B cell (primary cell): ENCODE measurements around the gene RFX3.

Source experiments
- EZH2 ChIP-seq: IDR thresholded peaks from 2 replicates; pipeline ENCODE4 v1.6.1; 2012; ENCODE audit warnings: borderline replicate concordance, low read depth, mild to moderate bottlenecking, moderate library complexity, low read length; ENCODE audit not compliant: insufficient read depth, poor library complexity, severe bottlenecking
- TF ChIP-seq, protein P1 (sequence below): fragments of 200-600 bp; IDR thresholded peaks from one replicate; pipeline ENCODE4 v1.8.0; 2022; ENCODE audit warnings: antibody characterized with exemption, mild to moderate bottlenecking

GRCh38 chr9:3502560-3503398 lies 23.0 kb downstream of the RFX3 start:
- TF ChIP-seq, protein P1, sequence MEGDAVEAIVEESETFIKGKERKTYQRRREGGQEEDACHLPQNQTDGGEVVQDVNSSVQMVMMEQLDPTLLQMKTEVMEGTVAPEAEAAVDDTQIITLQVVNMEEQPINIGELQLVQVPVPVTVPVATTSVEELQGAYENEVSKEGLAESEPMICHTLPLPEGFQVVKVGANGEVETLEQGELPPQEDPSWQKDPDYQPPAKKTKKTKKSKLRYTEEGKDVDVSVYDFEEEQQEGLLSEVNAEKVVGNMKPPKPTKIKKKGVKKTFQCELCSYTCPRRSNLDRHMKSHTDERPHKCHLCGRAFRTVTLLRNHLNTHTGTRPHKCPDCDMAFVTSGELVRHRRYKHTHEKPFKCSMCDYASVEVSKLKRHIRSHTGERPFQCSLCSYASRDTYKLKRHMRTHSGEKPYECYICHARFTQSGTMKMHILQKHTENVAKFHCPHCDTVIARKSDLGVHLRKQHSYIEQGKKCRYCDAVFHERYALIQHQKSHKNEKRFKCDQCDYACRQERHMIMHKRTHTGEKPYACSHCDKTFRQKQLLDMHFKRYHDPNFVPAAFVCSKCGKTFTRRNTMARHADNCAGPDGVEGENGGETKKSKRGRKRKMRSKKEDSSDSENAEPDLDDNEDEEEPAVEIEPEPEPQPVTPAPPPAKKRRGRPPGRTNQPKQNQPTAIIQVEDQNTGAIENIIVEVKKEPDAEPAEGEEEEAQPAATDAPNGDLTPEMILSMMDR: no peak
- no peak for TF ChIP-seq EZH2
